Fibroblast of lung (primary cell): ENCODE measurements around the gene UPB1.

Source experiments
- EZH2 ChIP-seq: IDR thresholded peaks from 2 replicates; pipeline ENCODE4 v1.5.1; 2012; ENCODE audit warnings: low read length, control low read depth, mild to moderate bottlenecking; ENCODE audit errors: missing control alignments
- TF ChIP-seq, protein P1 (sequence below), 2 donors: IDR thresholded peaks in 1 of 2; conservative IDR thresholded peaks in 1 of 2; 1 replicate in 1 of 2; 2 replicates in 1 of 2; pipeline ENCODE4 v1.5.1; 2011 to 2012; ENCODE audit warnings: low read length in 2 of 2, control low read depth in 1 of 2, inconsistent platforms in 1 of 2, low read depth in 1 of 2, mild to moderate bottlenecking in 1 of 2

DNA sequence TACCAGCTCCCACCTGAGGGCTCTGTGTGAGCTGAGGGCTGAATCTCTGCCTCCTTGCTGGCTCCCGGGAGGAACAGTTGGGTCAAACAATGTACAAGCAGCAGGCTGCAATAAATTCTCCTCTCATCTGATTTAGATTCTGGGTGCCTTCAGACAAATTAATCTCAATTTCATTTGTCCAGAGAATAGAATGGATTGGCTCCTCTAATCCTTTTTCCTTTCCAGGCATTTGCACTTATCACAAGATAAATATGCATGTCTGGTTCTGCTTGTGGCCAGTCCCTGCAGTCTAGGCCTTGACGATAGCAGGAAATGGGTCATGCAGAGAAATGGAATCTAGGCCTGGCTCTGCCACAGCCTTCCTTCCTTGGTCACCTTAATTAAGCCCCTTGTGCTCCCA, 28.7 kb downstream of the UPB1 start:
- TF ChIP-seq, protein P1, sequence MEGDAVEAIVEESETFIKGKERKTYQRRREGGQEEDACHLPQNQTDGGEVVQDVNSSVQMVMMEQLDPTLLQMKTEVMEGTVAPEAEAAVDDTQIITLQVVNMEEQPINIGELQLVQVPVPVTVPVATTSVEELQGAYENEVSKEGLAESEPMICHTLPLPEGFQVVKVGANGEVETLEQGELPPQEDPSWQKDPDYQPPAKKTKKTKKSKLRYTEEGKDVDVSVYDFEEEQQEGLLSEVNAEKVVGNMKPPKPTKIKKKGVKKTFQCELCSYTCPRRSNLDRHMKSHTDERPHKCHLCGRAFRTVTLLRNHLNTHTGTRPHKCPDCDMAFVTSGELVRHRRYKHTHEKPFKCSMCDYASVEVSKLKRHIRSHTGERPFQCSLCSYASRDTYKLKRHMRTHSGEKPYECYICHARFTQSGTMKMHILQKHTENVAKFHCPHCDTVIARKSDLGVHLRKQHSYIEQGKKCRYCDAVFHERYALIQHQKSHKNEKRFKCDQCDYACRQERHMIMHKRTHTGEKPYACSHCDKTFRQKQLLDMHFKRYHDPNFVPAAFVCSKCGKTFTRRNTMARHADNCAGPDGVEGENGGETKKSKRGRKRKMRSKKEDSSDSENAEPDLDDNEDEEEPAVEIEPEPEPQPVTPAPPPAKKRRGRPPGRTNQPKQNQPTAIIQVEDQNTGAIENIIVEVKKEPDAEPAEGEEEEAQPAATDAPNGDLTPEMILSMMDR (conservative IDR thresholded peaks at IDR 0.05 in 1 of 2, IDR thresholded peaks at IDR 0.05 in 1 of 2; ENCODE audit: low read depth in 1 of 2, low read length in 2 of 2): no peak
- no peak for TF ChIP-seq EZH2
